Inflammatory macrophage treated with lipopolysaccharide for 4 hours (primary cell): ENCODE results near the gene CACNA2D4.
A peak's percentile ranks its signal among the peaks of the same experiment; 100 is the strongest.

Source experiments
- DNase-seq: peaks from one replicate; pipeline ENCODE4 v3.0.0-alpha.2; 2020

The CACNA2D4 gene

GRCh38 chr12:1917172-1918070 is 1.0 kb downstream of the CACNA2D4 start:
- peak; percentile 70 for DNase-seq

GRCh38 chr12:1916371-1917171 is 1.9 kb downstream of the CACNA2D4 start:
- DNase-seq: no peak

GRCh38 chr12:1915082-1915968 is 3.1 kb downstream of the CACNA2D4 start:
- no peak for DNase-seq

GRCh38 chr12:1914114-1914911 is 4.1 kb downstream of the CACNA2D4 start:
- no peak for DNase-seq

- no peak for DNase-seq
These were observed 4.9 kb downstream of the CACNA2D4 start for GRCh38 chr12:1913377-1914113.

- DNase-seq: no peak
These were observed 5.7 kb downstream of the CACNA2D4 start for GRCh38 chr12:1912580-1913376.

GRCh38 chr12:1911598-1912575 is 6.6 kb downstream of the CACNA2D4 start:
- no peak for DNase-seq

- DNase-seq: no peak
These were observed 8.0 kb downstream of the CACNA2D4 start for GRCh38 chr12:1910468-1910867.

- no peak for DNase-seq
These were observed 9.7 kb downstream of the CACNA2D4 start for GRCh38 chr12:1908758-1909157.

GRCh38 chr12:1907652-1908611 is 10.5 kb downstream of the CACNA2D4 start:
- no peak for DNase-seq

GRCh38 chr12:1906579-1906978 is 11.9 kb downstream of the CACNA2D4 start:
- no peak for DNase-seq

GRCh38 chr12:1904875-1905274 is 13.6 kb downstream of the CACNA2D4 start:
- no peak for DNase-seq

- DNase-seq: no peak
These were observed 21.5 kb downstream of the CACNA2D4 start for GRCh38 chr12:1896964-1897363.

- DNase-seq: no peak
These were observed 27.6 kb downstream of the CACNA2D4 start for GRCh38 chr12:1890810-1891209.

GRCh38 chr12:1890119-1890703 is 28.2 kb downstream of the CACNA2D4 start:
- no peak for DNase-seq

- no peak for DNase-seq
These were observed 29.5 kb downstream of the CACNA2D4 start for GRCh38 chr12:1888923-1889322.

GRCh38 chr12:1886396-1887008 is 31.9 kb downstream of the CACNA2D4 start:
- no peak for DNase-seq
